AG09309 (cell line): Measurements from ENCODE around the gene SIGMAR1.

Experiments used
- DNase-seq: peaks from one replicate; pipeline ENCODE4 v3.0.0-alpha.2; 2010; ENCODE audit warnings: low read depth
- H3K4me3 ChIP-seq: 2 replicates; pipeline ENCODE4 v1.5.1; 2011; ENCODE audit warnings: mild to moderate bottlenecking, low read depth, low read length, moderate library complexity; ENCODE audit not compliant: control insufficient read depth
- TF ChIP-seq, protein P1 (sequence below): IDR thresholded peaks from 2 replicates; pipeline ENCODE4 v1.5.1; 2011; ENCODE audit warnings: mild to moderate bottlenecking, low read depth, low read length, inconsistent platforms; ENCODE audit not compliant: insufficient read depth, control insufficient read depth; ENCODE audit errors: missing control alignments

The SIGMAR1 gene

DNA sequence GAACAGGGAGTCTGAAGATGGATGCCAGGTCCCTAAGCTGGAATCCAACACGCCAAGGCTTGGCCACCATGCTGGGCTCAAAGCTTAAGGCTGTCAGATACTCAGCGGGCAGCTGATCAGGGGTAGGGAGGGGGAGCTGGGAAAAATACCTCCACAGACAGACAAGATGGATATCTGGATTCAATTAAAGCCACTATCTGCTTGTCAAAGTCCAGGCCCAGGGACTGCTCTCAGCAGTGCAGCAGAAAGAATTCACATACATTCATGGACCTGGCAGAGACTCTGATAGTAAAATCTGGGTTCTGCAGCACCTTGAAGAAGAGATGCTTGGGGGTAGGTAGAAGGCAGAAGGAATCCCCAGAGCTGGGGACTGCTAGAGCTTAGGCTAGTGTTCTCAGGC, 22.5 kb downstream of the SIGMAR1 start:
- DNase-seq: no peak
- TF ChIP-seq, protein P1, sequence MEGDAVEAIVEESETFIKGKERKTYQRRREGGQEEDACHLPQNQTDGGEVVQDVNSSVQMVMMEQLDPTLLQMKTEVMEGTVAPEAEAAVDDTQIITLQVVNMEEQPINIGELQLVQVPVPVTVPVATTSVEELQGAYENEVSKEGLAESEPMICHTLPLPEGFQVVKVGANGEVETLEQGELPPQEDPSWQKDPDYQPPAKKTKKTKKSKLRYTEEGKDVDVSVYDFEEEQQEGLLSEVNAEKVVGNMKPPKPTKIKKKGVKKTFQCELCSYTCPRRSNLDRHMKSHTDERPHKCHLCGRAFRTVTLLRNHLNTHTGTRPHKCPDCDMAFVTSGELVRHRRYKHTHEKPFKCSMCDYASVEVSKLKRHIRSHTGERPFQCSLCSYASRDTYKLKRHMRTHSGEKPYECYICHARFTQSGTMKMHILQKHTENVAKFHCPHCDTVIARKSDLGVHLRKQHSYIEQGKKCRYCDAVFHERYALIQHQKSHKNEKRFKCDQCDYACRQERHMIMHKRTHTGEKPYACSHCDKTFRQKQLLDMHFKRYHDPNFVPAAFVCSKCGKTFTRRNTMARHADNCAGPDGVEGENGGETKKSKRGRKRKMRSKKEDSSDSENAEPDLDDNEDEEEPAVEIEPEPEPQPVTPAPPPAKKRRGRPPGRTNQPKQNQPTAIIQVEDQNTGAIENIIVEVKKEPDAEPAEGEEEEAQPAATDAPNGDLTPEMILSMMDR: no peak
- H3K4me3 ChIP-seq: no peak overlapping the region

DNA sequence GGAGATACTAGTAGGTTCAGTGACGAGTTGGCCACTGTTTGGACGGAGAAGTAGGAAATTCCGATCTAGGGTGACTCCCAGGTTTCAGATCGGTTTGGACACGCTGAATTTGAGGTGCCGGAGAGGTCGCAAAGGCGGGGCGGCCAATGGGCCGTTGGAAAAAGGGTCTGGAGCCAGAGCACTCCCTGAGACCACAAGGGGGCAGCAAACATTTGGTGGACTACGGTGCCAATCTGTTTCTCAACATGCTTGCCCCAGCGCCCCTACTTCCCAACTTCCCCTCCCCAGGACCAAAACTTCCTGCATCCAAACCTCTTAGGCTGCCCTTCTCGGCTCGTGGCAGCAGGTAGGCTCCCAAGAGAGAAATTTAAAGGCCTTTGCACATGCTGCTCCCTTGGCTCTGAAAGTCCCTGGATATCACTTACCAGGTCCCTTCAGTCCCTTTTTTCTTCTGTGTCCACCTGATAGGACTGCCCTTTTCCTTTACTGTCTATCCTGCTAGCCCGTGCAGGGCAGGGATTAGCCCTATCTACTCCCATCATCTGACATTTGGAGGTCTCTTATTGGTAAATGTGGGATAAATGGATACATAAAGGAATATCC, 24.7 kb downstream of the SIGMAR1 start:
- DNase-seq: peak; percentile 23
- TF ChIP-seq, protein P1: peak; percentile 89
- H3K4me3 ChIP-seq: peak overlapping the region; percentile 62

DNA sequence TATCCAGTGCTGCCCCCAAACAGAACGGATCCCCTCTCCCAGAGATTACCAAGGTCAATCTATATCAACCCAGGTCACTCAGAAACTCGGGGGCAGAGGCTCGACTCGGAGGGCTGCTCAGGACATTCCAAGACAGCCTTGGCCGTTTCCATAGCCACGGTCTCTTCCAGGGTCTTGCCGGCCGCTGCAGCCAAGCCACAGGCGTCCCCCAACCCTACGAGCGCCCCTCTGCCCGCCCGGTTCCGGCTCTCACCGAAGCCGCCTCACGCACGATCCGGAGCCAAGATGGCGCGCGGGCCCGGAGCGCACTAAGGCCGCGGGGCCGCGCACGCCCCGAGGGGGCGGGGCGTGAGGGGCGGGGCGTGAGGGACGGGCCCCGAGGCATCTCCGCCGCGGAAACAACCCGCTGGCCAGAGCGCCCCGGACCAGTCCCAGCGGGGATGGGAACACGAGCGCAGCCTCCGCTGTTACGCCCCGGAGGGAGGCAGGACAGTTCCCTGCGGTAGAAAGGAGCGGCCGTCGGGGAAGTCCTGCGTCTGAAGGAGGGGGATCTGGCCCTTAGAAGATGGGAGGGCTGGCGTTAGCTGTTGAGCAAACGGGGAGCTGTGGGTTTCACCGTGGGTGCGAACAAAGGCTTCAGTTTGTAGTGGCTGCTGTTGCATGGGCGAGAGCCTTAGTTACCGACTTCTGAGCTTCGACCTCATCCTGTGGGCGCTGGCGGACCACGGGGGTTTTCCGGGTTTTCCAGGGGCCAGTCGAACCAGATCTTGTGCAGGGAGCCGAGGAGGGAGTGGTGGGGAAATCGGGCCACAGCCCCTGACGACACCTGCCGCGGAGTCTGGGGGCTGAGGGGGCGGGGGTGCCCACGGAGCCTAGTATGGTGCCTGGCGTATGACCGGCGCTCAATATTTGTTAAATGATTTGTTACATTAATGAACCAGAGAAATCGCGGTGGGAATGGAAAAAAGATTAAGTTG, 25.5 kb downstream of the SIGMAR1 start, which contains the start of gene RPP25L:
Gene RPP25L (minus strand): TSS at position 287 of the 977 bp plus-strand sequence. CDS start 801 bp downstream, outside the sequence.
- DNase-seq: peak; percentile 29
- H3K4me3 ChIP-seq: peak within 1 kb of the TSS; percentile 62
- TF ChIP-seq, protein P1: no peak

DNA sequence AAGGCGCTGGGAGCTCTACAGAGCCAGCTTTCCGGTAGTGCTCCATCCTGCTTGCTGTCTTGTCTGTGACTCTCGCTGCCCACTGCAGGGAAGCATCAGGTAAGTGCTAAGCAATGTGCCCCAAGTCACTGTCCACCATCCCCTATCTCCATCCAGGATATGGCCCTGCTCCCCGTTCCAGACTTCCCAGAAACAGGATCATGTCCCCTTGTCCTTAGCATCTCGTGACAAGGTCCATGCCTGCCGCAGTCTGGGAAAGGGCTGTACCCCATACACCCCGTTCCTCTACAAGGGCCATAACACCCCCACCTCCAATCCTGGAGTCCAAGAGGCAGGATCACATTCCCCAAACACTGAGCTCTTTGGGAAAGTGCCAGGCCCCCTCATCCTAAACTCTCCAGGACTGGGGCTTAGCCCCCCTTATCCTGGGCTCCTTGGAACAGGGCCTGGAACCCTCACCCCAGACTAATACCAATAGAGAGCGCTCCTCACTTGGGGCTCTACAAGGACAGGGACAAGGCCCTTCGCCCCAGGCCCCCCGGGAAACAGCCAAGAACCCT, 26.3 kb downstream of the SIGMAR1 start:
- TF ChIP-seq, protein P1: no peak

DNA sequence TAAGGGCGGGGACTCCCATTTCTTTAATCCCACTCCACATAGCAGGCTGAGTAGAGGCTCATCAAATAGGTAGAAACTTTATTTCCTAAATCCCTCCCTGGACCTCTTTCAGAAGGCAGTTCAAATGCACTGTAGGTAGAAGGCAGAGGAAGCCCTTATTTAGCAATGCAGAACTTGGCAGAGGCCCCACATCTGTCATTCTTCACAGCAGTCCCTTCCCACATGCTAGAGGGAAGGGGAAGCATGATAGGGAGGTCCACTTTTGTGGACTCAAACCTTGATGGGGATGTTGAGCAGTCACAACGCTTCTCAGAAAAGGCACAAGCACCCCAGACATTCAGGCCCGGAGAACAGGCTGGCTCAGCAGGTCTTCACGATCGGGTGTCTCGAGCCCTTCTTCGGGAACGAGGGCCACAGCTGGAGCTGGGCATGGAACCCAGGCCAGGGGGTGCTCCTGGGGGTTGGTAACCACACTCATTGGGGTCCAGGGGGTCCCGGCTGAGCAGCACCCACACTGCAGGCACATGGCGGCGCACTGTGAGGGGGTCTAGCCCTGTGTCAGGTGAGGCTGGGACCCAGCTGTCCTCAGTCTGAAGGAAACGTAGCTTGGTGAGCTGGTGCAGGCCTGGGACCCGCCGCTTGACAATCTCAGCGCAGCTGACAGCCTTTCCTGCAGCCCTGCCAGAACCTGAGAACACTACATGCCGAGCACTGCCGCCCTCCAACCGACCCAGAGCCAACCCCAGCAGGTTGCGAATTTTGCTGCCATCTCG, 27.0 kb downstream of the SIGMAR1 start:
- TF ChIP-seq, protein P1: no peak
- no peak overlapping the region for H3K4me3 ChIP-seq
- no peak for DNase-seq

More for the DNA sequence above, 26.3 kb downstream of the SIGMAR1 start:
- DNase-seq: no peak
- H3K4me3 ChIP-seq: peak overlapping the region; percentile 62

DNA sequence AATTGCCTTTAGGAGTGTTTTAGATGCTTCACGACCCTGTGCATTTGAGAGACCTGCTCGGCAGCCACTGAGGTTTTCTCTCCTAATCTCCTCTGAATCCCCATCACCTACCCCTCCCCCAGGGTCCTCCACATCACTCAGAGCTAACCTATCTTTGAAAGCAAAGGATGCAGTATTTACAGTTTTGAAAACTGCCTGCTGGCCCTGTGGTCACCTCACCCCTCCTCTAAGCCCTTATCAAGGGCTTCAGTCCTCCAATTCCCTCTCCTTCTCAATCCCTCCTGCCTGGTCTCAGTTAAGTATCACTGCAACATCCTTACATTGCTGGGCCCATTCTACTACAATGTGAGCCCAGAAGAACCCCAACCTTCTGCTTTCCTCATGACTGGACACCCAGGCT, 30.3 kb downstream of the SIGMAR1 start:
- TF ChIP-seq, protein P1: no peak
- H3K4me3 ChIP-seq: no peak overlapping the region
- no peak for DNase-seq
